ENCODE data around the gene PCIF1.

PCIF1 gene

GRCh38 chr20:45970646-45971424 lies 36.4 kb downstream of the PCIF1 start:
- H3K27ac ChIP-seq = peak overlapping the region; percentile 100
- TF ChIP-seq, protein P1, sequence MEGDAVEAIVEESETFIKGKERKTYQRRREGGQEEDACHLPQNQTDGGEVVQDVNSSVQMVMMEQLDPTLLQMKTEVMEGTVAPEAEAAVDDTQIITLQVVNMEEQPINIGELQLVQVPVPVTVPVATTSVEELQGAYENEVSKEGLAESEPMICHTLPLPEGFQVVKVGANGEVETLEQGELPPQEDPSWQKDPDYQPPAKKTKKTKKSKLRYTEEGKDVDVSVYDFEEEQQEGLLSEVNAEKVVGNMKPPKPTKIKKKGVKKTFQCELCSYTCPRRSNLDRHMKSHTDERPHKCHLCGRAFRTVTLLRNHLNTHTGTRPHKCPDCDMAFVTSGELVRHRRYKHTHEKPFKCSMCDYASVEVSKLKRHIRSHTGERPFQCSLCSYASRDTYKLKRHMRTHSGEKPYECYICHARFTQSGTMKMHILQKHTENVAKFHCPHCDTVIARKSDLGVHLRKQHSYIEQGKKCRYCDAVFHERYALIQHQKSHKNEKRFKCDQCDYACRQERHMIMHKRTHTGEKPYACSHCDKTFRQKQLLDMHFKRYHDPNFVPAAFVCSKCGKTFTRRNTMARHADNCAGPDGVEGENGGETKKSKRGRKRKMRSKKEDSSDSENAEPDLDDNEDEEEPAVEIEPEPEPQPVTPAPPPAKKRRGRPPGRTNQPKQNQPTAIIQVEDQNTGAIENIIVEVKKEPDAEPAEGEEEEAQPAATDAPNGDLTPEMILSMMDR (conservative IDR thresholded peaks at IDR 0.05) = no peak

DNA sequence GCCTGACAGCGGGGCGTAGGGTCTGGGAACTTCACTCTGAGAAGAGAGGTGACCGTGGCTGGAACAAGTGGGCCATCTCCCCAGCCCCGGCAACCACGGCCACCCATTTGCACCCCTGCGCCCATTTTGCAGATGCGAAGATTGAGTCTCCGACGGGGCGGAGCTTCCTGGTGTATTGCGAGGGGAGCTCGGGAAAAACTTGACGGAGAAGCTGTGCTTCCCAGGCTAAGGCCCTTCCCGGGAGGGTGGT lies 36.9 kb downstream of the PCIF1 start:
- H3K27ac ChIP-seq = peak overlapping the region; percentile 100
- TF ChIP-seq, protein P1 (conservative IDR thresholded peaks at IDR 0.05) = no peak

GRCh38 chr20:45971675-45972499 lies 37.4 kb downstream of the PCIF1 start, which contains the start of gene ZNF335:
TSS of gene ZNF335 (minus strand) at chr20:45972203. CDS start at chr20:45971410, 793 bp downstream.
- TF ChIP-seq, protein P1 (conservative IDR thresholded peaks at IDR 0.05) = no peak
- H3K27ac ChIP-seq = peak within 1 kb of the TSS; percentile 100

GRCh38 chr20:45972500-45973183 lies 38.2 kb downstream of the PCIF1 start:
- TF ChIP-seq, protein P1 (conservative IDR thresholded peaks at IDR 0.05) = no peak
- peak overlapping the region; percentile 100 for H3K27ac ChIP-seq

GRCh38 chr20:45974896-45975565 lies 40.5 kb downstream of the PCIF1 start:
- TF ChIP-seq, protein P1 (conservative IDR thresholded peaks at IDR 0.05) = no peak
- H3K27ac ChIP-seq = no peak overlapping the region

- TF ChIP-seq, protein P1 (conservative IDR thresholded peaks at IDR 0.05) = no peak
- no peak overlapping the region for H3K27ac ChIP-seq
Observed at GRCh38 chr20:45975686-45976085, 41.2 kb downstream of the PCIF1 start.
